NB4 (cell line): ENCODE results near the gene ADGRL2.

Experiments used
- POLR2A ChIP-seq: IDR thresholded peaks from 2 replicates; pipeline ENCODE4 v1.6.1; 2011; ENCODE audit warnings: mild to moderate bottlenecking; ENCODE audit not compliant: insufficient read length; ENCODE audit errors: extremely low read depth
- TF ChIP-seq, protein P1 (sequence below): IDR thresholded peaks from one replicate; pipeline ENCODE4 v1.5.1; 2012; ENCODE audit warnings: low read depth, low read length

DNA sequence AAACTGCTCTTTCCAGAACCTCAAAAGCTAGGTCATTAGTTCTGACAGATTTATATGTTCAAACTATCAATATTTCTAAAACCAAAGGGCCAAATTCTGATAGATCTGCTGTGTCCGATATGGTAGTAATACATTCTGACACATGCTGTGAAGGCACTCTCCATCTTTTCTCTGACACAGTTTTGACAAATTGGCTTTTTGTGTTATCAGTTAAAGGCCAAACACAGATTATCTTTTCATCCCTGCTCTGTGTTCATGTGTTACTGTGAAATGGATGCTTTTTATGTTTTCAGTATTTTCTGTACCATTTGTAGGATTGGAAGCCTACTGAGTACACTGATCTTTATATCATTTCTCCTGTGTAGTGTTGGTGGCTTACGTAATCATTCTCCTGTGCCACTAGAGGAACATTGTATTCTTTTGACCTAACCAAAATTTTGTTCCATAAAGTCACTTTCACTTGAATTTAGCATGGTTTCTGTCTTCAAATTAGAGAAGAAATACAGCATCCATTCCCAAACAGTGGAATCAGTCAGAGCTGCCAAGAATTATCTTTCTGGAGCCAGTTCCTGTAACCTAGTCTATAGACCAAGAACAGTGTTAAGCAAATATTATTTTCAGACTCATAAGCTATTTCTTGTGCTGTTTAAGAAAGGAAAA lies 137.2 kb downstream of the ADGRL2 start:
- TF ChIP-seq, protein P1, sequence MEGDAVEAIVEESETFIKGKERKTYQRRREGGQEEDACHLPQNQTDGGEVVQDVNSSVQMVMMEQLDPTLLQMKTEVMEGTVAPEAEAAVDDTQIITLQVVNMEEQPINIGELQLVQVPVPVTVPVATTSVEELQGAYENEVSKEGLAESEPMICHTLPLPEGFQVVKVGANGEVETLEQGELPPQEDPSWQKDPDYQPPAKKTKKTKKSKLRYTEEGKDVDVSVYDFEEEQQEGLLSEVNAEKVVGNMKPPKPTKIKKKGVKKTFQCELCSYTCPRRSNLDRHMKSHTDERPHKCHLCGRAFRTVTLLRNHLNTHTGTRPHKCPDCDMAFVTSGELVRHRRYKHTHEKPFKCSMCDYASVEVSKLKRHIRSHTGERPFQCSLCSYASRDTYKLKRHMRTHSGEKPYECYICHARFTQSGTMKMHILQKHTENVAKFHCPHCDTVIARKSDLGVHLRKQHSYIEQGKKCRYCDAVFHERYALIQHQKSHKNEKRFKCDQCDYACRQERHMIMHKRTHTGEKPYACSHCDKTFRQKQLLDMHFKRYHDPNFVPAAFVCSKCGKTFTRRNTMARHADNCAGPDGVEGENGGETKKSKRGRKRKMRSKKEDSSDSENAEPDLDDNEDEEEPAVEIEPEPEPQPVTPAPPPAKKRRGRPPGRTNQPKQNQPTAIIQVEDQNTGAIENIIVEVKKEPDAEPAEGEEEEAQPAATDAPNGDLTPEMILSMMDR, result no peak
- no peak for TF ChIP-seq POLR2A
